Spleen (tissue), 7 donors: ENCODE measurements around the gene NF2.

ENCODE experiments used
- POLR2A ChIP-seq, 3 donors: fragments of 450-650 bp; IDR thresholded peaks; one replicate each; pipeline ENCODE4 v1.5.1; 2017; ENCODE audit warnings: antibody characterized with exemption in 3 of 3, mild to moderate bottlenecking in 1 of 3
- TF ChIP-seq, protein P1 (sequence below), 11 experiments: fragments of 200-600 bp in 7 of 11; fragments of 450-650 bp in 4 of 11; sonication (generic) in 4 of 11; IDR thresholded peaks in 8 of 11; conservative IDR thresholded peaks in 3 of 11; 1 replicate in 7 of 11; 2 replicates in 4 of 11; pipeline versions ENCODE4 v1.4.0 to v1.8.0; 2016 to 2021; ENCODE audit warnings: antibody characterized with exemption in 11 of 11, inconsistent platforms in 4 of 11, mild to moderate bottlenecking in 1 of 11
- donor health status: DM: no; HTN: no; CAD: no; lungs with moderate emphysema.
- donor health status: DM: no; HTN: no; CAD: no.
- donor health status: DM: no; HTN: no; CAD: no.

DNA sequence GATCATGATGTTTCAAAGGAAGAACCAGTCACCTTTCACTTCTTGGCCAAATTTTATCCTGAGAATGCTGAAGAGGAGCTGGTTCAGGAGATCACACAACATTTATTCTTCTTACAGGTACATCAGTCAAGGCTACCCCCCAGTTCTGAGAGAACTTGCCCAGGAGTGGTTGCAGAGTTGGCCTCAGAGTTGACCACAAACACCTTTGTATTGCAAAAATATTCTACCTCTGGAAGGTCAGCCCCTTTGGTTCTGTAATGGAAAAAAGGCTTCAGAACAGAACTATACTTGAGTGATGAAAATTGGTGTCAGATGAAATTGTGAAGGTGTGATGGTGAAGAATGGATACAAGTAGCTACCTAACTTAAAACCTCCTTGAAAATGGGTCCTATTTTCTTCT is 35.7 kb downstream of the NF2 start:
- TF ChIP-seq POLR2A (IDR thresholded peaks at IDR 0.05) = no peak
- TF ChIP-seq, protein P1, sequence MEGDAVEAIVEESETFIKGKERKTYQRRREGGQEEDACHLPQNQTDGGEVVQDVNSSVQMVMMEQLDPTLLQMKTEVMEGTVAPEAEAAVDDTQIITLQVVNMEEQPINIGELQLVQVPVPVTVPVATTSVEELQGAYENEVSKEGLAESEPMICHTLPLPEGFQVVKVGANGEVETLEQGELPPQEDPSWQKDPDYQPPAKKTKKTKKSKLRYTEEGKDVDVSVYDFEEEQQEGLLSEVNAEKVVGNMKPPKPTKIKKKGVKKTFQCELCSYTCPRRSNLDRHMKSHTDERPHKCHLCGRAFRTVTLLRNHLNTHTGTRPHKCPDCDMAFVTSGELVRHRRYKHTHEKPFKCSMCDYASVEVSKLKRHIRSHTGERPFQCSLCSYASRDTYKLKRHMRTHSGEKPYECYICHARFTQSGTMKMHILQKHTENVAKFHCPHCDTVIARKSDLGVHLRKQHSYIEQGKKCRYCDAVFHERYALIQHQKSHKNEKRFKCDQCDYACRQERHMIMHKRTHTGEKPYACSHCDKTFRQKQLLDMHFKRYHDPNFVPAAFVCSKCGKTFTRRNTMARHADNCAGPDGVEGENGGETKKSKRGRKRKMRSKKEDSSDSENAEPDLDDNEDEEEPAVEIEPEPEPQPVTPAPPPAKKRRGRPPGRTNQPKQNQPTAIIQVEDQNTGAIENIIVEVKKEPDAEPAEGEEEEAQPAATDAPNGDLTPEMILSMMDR (IDR thresholded peaks at IDR 0.05 in 8 of 11, conservative IDR thresholded peaks at IDR 0.05 in 3 of 11) = no peak
